NCI-H187 (cell line): ENCODE data around the gene OLFM2.
A peak's percentile ranks its signal among the peaks of the same experiment; 100 is the strongest.
"Not testable (repeated sequence)": the region's sequence is repeated elsewhere in the genome, so short reads cannot be mapped to it uniquely, and the experiment has no call there.

Experiments
- DNase-seq, 2 experiments: peaks; one replicate each; lab custom pipeline; 2025; lab: John Stamatoyannopoulos, UW

Gene OLFM2

DNA sequence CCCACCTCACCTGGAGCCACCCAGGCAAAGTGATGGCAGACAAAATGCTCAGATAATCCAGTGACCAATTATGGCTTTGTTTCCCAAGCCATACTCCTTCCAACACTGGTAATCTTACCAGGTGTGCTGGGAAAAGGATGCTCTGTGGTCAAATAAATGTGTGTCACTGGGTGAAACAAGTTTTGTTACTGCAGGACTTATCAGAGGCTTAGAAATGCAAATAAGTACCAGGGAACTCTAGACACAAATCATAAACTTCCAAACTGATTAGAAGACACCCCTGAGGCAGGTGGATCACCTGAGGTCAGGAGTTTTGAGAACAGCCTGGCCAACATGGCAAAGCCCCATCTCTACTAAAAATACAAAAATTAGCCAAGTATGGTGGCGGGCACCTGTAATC is 74.8 kb downstream of the OLFM2 start:
- no peak for DNase-seq

GRCh38 chr19:9860407-9860806 is 75.9 kb downstream of the OLFM2 start:
- no peak for DNase-seq

DNA sequence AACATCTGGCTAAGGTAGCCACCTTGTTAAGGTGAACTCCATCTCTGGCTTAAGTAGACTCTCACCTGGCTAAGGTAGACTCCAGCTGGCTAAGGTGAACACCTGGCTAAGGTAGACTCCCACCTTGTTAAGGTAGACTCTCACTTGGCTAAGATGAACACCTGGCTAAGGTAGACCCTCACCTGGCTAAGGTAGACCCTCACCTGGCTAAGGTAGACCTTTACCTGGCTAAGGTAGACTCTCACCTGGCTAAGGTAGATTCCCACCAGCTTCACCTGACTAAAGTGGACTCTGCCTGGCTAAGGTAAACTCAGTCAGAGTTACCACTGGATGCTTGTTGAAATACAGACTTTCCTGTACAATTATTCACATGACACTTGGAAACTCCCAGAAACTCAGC is 77.5 kb downstream of the OLFM2 start:
- no peak for DNase-seq

- no peak for DNase-seq
These were observed 78.2 kb downstream of the OLFM2 start for GRCh38 chr19:9857920-9858746.

DNA sequence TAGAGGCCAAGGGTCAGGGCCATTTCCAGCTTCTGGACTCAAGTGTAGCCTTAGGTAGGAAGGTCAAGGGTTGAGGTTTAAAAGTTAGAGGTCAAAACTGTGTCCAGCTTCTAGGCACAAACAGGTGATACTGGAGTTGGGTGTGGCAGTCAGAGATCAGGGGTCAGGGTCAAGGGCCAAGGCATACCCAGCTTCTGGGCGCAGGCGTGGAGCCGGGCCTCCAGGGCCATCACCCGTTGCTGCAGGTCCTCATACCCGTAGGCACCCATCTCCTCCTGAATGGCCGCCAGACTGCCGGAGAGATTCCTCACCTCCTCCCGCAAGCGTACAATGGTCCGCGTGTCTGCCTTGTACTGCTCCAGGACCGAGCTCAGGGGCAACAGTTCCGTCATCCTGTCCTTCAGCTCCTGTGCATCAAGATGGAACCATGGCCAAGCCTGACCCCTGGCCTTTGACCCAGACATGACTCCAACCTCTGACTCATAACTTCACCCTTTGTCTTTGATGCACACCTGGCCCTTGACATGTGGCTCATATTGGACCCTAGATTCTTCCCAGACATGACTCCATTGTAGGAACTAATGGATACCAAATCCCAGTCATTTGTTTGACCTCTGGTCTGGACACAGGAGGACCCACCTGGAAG is 79.1 kb downstream of the OLFM2 start:
- DNase-seq: no peak

GRCh38 chr19:9856609-9857008 is 79.7 kb downstream of the OLFM2 start:
- DNase-seq: no peak

DNA sequence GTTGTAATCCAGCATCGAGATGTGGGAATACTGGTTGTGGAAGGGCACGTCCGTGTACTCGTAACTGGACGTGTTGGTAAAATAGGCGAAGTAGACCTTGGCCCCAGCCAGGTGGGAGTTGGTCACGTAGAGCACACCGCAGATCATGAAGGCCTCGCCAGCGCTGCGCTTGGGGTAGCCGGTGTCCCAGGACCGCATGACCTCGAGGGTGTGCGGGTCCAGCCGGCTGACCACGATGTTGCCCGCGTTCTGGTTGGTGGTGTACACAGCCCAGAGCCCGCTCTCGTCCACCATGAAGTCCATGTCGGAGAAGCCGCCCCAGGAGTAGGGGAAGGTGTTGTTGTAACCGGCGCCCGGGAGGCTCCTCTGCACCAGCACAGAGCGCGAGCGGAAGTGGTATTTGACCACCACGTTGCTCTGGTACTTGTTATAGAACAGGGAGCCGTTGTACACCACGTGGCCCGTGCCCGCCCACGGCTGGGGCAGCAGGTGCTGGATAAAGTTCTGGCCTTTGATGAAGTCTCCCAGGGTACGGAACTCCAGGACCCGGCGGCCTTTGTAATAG is 82.0 kb downstream of the OLFM2 start:
- DNase-seq: no peak

DNA sequence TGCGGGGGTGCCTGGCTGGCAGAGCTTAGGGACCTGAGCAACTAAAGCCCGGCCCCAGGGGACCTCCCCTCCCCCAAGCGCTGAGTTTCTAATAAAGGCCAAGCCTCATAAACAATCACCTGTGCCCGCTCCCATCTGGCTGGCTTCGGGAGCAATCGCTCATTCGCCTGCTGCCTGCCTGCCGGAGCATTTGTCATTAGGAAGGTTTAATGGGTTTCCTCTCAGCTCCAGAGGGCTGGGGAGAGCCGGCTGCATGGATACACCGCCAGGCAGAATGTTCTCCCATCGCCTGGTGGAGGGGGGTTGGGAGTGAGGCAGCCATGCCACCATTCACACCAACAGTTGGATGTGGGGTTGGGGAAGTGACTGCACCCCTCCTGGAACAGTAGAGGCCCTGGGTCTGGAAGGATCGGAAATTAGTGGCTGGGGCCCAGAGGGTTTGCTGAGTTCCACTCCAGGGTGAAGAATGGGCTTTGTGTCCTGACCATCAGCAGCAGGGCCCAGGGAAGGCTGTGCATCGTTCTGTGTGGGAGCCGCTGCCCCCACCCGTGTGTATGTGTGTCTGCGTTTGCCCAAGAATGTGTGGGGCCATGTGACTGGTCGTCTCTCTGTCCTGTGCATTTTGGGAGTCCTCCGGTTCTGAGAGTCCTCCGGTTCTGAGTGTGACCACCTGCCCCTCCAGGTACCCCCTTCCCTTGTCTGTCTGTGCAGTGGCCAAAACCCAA is 85.9 kb downstream of the OLFM2 start:
- no peak for DNase-seq

DNA sequence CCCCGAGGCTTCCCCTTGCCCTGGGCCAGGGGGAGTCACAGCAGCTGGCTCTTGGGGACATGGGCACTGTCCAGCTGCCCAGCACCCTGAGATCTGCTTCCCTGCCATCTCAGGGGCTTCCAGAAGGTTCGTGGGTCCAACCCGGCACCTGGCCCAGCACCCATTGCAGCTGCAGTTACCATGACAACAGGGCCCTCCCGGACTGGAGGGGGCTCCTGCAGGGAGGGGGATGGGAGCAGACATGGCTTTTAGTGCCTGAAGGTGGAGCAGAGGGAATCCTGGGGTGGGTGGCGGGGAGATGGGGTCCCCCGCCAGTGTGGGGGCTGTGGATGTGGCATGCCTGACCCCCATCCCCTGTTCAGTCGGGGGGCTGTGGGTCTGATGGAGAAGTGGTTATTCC is 86.5 kb downstream of the OLFM2 start:
- DNase-seq: no peak

DNA sequence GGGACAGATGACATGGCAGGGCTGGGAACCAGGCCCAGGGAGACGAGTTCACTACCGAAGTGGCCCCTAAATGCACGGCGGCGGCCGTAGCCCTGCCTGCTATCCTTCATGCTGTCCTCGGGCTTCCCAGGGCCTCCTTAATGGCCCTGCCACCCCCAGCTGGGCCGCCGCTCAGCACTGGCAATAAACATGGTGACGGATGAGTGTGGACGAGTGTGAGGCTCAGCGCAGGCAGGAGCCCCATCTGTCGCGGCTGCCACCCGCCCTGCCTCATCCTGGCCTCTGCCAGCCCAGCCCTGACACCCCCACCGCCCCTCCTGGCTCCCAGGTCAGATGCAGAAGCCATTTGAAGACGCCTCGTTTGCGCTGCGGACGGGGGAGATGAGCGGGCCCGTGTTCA is 87.6 kb downstream of the OLFM2 start:
- DNase-seq: no peak

- no peak for DNase-seq
These were observed 88.3 kb downstream of the OLFM2 start for GRCh38 chr19:9848060-9848459.

DNA sequence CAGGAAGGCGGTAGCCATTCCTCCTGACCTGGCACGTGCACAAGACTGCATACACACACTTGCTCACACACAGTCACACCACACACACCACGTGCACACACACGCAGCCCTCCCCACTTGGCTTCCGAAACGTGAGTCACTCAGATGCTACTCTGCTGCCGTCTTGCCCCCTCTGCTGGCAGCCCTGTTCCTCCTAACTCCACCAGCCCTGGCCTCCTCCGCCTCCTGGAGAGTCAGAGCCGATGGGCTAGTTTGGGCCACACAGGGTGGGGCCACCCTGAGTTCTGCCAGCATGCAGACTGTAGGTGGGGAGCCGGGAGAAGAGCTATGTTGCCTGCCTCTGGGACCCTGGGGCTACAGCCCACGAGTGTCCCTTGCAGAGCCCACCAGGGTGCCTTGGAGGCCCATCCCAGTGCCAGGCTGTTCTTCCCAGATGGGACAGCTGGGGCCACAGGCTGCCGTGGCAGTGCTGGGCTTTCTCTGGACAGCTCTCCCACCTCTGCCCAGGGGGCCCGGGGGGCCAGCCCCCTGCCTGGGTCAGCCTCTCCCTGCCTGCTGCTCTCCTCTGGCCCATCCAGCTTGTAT is 89.1 kb downstream of the OLFM2 start:
- no peak for DNase-seq

GRCh38 chr19:9843626-9844273 is 92.6 kb downstream of the OLFM2 start:
- DNase-seq: not testable (repeated sequence)

- DNase-seq: no peak
These were observed 93.3 kb downstream of the OLFM2 start for GRCh38 chr19:9842834-9843625.

DNA sequence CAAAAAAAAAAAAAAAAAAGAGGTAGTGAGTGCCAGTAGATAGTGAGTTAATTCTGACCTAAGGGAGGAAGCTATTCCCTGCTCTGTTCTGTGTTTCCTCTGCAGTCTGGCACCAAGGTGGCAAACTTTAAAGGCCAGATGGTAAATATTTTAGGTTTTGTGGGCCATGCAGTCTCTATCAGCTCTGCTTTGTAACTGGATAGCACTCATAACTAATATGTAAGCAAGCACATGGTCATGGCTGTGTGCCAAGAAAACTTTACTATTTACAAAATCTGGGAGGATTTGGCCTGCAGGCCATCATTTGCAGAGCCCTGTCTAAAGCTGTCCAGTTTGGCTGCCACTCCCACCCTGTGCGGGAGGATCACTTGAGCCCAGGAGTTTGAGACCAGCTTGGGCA is 96.9 kb downstream of the OLFM2 start:
- no peak for DNase-seq

DNA sequence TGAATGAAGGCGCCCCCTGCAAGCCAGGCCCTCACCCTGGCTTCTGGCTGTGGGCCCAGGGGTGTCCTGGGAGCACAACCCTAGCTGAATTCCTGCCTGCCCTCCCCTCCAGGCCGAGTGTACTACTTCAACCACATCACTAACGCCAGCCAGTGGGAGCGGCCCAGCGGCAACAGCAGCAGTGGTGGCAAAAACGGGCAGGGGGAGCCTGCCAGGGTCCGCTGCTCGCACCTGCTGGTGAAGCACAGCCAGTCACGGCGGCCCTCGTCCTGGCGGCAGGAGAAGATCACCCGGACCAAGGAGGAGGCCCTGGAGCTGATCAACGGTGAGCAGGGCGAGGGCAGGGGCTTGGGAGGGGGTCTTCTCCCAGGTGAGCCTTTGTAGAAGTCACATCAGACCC is 98.0 kb downstream of the OLFM2 start:
- no peak for DNase-seq

DNA sequence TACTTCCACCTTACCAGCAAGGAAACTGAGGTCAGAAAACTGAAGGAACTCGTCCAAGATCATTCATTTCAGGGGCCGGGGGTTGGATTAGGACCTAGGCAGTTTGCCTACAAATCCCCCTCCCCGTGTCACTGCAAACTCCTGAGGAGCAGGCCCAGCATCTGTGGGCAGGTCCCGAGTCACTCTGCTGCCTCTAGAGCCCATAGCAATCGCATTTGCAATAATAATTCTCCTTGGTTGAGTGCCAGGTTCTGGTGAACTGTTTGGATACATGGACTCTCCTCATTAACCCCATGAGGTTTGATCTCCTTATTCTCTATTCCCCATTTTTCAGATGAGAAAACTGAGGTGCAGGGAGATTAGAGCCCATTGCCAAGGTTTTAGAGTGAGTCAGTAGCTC is 100.3 kb downstream of the OLFM2 start:
- DNase-seq: no peak

GRCh38 chr19:9835507-9835949 is 100.8 kb downstream of the OLFM2 start:
- no peak for DNase-seq

- peak; percentile 83 to 86 for DNase-seq
These were observed 101.4 kb downstream of the OLFM2 start, which contains the start of gene PIN1 for GRCh38 chr19:9834726-9835506. PIN1 (plus strand) TSS chr19:9835318; CDS start chr19:9835345, 27 bp downstream.

GRCh38 chr19:9834307-9834725 is 102.0 kb downstream of the OLFM2 start:
- no peak for DNase-seq
